HG03025 (cell line): ENCODE data around the gene SPG7.
"Not testable (repeated sequence)": the region's sequence is repeated elsewhere in the genome, so short reads cannot be mapped to it uniquely, and the experiment has no call there.

Experiments
- ATAC-seq: cut with Tn5 transposase; IDR thresholded peaks from one replicate; pipeline ENCODE4 v1.9.1; 2021; ENCODE audit warnings: mild to moderate bottlenecking, moderate library complexity; ENCODE audit not compliant: unreplicated experiment, low FRiP score

SPG7 gene

DNA sequence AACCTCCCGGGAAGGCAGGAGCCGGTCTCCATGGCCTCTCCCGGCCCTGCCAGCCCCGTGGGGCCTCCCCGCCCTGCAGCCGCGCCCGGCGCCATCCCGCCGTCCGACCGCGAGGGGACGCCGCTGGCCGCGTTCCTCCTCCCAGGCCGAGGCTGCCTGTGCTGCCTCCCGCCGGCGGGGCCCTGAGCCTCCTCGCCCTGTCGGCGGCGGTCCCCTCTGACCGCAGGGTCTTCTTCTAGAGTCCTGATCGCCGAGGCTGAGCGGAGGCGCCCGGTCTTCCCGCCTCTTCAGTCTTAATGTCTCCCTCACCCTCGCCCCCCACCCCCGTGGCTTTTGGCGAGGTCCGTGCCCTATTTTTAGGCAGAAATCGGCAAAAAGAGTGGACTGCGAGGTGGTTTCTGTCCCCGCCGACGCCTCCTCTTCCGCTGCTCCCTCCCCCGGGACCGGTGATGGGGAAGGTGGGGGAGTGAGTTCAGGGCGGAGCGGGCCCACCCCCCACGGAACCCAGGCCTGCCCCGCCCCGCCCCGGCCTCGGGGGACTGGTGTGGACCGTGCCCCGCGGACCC lies 66.6 kb downstream of the SPG7 start:
- ATAC-seq = no peak

DNA sequence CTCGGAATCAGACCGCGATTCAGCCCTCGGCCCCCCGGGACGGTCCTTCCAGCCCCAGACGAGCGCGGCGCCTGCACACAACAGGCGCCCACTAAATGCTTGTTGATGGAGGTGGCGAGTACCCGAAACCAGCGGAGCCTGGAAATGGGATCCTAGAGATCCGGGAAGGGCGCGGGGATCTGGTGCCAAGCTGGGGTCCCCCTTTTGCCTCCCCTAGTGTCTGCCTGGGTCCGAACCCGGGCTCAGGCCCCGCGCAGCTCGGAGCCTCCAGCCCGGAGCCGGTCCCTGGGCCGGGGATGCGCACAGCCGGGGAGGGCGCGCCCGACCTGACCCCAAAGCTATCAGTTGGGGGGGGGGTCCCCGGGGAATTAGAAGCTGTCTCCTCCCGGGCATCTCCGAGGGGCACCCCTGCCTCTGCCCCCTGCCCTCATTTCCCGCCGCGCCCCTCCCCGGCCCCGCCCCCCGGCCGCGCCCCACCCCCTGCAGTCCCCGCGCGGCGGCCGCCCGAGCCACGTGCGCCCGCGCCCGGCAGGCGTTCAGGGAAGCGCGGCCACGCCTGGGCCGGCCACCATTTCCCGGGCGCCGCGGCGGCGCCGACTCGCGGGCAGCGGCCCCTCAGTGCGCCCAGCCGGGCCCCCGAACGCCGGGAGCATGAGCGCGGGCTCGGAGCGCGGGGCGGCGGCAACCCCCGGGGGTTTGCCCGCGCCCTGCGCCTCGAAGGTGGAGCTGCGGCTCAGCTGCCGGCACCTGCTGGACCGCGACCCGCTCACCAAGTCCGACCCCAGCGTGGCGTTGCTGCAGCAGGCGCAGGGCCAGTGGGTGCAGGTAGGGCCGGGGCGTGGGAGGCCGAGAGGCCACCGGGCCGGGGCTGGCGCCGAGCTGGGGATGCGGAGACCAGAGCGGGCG lies 67.3 kb downstream of the SPG7 start, which contains the start of gene CPNE7:
CPNE7 (plus strand) TSS at position 512 of the 906 bp plus-strand sequence; CDS start at position 652, 140 bp downstream.
- no peak for ATAC-seq

DNA sequence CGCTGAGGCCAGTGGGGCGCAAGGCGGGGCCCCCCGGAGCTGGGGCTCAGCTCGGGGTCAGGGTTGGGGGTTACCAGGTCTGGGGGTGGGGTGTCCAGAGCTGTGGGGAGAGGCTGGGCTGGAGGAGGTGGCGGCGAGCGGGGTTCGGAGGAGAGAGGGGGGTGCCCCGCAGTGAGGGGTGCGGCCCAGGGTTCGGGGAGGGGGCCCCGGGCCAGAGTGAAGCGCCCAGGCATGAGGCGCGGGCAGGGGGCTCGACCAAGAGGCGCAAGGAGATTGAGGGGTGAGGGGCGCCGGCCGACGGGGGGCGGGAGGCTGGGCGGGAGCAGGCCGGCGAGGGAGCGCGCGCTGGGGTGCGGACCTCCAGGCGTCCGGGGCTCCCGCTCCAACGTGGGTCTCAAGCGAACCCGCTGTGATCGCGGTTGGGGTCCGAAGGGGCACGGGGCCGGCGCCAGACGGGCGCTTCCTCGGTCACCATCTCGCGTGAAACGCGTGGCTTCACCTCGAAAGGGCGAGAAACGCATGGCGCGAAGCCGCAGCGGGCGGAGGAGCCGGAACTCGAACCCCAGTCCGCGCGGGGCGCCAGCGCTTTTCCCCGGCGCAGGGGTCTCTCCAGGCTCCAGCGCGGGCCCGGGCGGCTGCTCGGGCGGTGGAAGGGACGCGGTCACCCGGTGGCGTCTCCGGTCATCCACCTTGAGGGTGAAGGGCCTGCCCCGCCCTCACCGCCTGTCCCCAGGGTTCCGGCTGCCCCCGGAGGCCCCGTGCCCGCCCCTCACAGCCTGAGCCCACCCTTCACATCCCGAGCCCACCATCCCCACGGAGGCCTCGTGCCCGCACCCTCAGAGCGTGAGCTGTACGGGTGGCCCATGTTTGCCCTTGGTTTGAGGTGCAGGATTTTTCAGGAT lies 68.2 kb downstream of the SPG7 start:
- no peak for ATAC-seq

DNA sequence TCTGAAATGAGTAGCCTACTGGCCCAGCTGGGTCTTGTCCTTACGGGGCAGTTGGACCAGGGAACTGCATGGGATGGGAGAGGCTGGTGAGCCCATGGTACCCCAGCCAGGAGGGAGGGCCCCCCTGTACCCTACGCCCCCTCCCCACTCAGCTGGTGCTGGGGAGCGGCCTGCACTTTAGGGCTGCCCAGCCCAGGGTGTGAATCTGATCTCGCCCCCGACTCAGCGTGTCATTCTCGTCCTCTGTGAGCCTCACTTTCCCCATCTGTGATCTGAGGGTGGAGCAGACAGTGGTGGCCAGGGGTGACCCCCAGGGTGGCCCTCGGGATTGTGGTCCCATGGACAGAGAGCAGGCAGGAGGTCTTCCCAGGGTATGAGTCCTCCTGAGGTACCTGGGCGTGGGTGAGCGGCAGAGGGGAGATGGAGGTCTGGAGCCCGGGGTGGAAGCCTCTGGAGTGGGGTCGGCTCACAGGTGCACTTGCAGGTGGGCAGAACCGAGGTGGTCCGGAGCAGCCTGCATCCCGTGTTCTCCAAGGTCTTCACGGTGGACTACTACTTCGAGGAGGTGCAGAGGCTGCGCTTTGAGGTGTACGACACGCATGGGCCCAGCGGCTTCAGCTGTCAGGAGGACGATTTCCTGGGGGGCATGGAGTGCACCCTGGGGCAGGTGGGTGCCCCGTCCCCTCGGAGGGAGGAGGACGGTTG lies 69.0 kb downstream of the SPG7 start:
- no peak for ATAC-seq

DNA sequence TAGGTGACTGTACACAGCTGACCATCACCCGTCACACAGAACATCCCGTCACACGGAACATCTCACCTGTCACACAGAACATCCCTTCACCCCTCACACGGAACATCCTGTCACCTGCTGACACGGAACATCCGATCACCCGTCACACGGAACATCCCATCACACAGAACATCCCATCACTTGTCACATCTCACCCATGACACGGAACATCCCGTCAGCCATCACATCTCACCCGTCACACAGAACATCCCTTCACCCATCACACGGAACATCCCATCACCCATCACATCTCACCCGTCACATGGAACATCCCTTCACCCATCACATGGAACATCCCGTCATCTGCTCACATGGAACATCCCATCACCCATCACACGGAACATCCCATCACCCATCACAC lies 71.1 kb downstream of the SPG7 start:
- no peak for ATAC-seq

DNA sequence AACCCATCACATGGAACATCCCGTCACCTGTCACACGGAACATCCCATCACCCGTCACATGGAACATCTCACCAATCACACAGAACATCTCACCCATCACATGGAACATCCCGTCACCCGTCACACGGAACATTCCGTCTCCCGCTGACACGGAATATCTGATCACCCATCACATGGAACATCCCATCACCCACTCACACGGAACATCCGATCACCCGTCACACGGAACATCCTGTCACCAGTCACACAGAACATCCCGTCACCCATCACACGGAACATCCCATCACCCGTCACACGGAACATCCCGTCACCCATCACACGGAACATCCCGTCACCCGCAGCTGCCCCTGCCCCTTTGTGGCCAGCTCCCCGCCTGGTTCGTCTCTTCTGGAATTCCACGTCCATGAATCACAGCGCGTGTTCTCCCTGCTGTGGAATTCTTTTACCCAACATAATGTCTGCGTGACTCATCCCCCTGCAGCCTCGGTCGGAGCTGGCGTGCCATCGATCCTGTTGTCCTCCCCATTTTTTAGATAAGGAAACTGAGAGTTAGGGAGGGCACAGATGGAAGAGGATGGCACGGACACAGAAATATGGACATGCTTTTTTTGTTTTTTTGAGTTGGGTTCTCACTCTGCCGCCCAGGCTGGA lies 73.0 kb downstream of the SPG7 start:
- no peak for ATAC-seq

DNA sequence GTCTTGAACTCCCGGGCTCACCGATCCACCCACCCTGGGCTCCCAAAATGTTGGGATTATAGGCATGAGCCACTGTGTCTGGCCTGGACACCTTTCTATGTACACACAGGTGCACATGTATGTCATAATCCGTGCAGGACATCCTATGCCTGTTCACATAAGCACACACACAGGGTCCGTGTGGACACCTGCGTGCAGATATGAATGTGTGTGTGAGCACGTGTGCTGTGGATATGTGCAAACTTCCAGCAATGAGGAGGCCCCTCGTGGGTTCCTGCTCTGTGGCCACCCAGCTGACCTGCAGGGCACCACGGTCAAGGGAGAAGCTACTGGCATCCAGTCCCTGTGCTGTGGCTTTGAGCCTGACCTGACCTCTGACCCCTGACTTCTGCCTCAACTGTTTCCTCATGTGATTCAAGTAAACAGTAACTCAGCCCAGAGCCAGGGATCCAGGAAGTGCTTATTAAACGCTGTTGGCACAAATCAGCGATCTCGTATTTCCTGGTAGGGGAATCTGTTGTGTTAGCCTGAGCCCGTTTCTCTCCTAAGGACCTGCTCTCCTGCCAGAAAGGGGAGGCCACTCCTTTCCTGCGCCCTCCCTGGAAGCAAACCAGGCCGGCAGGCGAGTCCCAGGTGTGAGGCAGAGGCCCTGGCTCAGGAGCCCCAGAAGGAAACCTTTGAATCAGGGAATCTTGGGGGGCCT lies 73.8 kb downstream of the SPG7 start:
- no peak for ATAC-seq

DNA sequence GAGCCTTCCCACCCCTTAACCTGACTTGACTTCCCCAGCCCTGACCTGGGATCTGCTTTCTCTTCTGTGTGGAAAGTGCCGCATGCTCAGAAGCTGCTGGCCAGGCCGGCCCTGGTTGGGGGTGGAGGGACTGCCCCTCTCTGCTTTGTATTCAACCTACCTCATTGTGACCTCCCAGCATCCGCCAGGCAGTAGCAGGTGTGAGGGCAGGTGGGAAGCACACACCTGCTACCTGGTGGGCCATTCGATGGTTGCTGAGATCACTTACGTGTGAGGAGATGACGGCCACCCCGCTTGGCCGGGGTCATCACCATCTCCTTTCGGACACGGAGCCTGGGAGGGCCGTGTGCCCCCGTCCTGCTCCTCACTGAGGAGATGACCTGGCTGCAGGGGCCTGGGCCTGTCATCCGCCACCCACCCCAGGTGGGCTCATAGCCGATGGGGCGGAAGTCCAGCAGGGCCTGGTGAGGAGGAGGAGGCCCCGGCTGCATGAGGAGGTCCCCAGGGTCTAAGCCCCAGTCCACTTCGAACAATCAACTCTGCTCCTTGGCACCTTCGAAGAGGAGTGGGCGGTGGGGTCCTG lies 74.5 kb downstream of the SPG7 start:
- ATAC-seq = no peak

DNA sequence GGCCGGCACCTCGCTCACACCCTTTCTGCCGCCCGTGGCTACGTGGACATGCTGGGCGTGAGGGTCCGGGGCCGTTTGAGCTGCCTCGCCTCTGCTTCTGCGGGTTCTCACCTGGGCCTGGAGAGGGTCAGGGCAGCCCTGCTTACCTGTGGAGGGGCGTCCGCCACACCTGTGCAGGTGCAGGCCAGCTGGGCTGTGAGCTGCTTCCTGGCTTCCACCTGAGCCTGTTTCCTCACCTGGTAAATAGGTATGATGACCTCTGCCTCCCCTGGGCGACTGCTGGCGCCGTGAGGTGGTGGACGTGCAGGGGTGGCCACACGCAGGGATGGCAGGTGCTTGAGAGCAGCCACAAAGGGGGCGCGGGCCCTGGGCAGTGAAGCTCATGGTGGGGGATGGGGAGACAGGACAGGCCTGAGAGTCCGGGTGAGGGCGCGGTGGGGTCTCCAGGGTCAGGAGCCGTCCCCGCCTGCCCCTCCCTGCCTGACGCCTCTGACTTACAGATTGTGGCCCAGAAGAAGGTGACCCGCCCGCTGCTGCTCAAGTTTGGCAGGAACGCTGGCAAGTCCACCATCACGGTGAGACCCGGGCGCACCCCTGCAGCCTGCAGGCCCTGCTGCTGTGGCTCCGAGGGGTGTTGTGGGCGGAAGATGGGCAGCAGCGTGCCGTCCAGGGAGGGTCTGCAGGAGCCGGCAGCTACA lies 75.1 kb downstream of the SPG7 start:
- no peak for ATAC-seq

DNA sequence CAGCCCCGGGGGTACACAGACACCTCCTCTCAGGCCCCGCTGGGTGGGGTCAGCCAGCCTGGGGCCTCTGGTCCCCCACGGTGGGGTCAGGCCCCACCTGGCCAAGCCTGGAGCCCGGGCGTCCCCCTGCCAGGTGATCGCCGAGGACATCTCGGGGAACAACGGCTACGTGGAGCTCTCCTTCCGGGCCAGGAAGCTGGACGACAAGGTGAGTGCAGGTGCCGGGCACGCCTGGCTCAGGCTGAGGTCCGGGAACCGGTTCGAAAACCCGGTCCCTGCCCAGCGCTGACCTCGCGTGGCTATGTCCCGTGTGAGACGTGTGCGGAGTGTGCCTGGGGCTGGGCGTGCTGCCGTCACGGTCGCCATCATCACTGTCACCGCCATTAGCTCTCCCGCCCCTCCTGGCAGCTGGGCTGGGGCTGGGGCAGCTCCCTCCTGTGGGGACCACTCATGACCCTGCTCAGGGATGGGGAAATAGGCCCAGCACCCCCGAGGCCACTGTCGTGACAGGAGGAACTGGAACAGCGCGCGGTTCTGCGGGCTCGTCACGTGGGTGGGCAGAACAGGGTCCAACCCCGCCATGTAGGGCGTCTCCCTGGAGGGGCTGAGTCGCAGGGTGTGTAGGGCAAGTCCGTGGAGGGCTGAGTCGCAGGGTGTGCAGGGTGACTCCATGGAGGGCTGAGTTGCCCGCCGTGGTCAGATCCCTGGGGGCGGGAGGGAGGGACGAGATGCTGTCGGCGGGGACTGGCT lies 75.9 kb downstream of the SPG7 start:
- no peak for ATAC-seq

DNA sequence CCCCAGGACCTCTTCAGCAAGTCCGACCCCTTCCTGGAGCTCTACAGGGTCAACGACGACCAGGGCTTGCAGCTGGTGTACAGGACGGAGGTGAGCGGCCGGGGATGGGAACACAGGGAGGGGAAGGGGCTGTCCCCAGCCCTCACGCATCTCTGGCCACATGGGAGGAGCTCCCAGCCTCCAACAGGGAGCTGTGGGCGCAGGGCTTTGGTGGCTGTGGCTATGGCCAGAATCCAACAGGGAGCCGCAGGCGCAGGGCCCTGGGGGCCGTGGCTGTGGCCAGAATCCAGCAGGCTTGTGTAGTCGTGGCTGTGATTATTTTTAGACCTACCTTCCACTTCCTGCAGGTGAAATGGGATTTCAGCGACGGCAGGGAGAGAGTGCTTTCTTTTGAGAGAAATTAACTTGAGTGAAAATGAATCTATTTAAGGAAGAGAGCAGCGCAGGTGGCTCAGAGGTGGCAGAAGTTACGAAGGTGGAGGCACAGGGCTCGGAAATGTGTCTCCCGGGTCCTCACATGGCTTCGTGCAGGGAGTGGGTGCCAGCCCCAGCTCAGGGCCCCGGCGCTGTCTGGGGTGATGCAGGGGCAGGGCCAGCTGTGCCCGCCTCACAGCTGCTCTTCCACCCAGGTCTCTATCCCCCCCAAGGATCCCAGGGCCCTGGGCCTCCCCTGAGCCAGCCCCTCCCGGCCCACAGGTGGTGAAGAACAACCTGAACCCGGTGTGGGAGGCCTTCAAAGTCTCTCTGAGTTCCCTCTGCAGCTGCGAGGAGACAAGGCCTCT lies 76.8 kb downstream of the SPG7 start:
- no peak for ATAC-seq

DNA sequence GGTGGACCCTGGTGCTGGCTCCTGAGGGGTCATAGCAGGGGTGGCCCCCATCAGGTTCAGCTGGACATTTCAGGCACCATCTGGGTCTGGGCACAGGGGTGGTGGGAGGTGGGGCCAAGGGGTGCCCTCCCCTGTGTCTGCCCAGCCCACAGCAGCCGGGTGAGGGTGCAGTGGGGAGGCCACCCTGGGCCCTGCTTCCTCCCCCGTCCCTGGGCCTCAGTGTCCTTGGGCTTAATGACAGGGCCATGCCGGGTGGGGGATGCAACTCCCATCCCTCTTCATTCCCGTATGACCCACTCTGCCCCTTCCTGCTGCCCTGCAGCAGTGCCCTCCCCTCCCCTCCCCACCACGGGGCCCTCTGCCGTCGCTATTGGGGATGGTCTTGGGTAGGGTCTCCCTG lies 78.0 kb downstream of the SPG7 start:
- ATAC-seq = no peak

DNA sequence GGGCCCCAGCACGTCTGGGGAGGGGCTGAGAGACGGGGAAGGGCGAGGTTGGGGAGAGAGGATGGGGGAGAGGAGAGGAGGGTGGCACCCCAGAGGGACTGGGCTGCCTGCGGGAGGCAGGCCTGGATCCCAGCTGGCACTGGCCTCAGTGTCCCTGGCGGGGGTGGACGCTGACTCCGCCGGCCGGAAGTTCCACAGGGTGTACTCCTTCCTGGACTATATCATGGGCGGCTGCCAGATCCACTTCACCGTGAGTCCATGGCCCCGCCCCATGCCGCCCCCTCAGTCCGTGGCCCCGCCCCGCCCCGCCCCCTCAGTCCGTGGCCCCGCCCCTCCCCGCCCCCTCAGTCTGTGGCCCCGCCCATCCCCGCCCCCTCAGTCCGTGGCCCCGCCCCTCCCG lies 78.7 kb downstream of the SPG7 start:
- no peak for ATAC-seq

DNA sequence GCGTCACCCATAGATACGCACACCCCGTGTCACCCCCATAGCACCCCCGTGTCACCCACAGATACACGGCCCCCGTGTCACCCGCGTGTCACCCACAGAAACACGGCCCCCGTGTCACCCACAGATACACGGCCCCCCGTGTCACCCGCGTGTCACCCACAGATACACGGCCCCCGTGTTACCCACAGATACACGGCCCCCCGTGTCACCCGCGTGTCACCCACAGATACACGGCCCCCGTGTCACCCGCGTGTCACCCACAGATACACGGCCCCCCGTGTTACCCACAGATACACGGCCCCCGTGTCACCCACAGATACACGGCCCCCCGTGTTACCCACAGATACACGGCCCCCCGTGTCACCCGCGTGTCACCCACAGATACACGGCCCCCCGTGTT lies 79.5 kb downstream of the SPG7 start:
- not testable (repeated sequence) for ATAC-seq

DNA sequence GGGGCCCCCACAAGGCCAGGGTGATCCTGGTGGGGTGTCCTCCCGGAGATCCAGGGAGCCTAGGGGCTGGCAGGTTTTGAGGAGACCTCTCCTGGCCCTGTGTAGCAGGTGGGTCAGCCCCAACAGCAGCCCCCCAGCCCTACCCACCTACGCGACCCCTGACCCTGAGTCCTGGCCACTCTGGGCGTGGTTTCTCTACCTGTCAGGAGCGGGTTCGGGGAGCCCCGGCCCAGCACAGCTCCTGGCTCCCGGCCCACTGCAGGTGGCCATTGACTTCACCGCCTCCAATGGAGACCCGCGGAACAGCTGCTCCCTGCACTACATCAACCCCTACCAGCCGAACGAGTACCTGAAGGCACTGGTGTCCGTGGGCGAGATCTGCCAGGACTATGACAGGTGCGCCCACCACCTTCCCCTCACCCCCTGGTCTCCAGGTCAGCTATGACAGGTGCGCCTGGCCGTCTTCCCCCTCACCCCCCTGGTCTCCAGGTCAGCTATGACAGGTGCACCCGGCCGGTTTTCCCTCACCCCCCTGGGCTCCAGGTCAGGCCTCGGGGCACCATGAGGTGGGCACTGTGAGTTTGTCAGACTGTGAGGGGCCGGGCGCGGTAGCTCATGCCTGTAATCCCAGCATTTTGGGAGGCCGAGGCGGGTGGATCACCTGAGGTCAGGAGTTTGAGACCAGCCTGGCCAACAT lies 80.4 kb downstream of the SPG7 start:
- no peak for ATAC-seq

DNA sequence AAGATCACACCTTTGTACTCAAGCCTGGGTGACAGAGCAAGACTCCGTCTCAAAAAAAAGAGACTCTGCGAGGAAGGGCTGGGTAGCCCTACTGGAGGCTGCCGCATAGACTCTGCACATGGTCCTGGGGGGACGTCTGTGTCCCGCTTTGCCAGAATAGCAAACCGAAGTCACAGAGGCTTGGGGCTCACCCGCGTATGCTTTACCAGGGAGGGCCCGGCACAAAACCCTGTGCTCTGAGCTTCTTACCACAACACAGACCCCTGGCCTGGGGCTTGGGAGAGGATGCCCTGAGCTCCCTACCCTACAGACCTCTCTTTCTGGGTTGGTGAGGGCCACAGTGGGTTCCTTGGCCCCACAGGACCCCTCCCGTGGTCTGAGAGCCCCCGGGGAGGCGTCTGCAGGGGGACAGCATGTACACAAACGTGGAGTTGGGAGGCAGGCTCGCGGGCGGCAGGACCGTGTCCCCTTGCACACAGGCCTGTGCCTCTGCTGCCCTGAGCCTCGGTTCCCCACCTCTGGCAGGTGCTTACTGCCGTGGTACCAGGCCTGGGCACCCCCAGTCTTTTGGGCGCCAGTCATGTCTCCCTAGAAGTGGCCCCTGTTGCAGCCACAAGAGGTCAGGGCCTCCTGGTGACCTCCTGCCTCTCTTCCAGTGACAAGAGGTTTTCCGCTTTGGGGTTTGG lies 81.2 kb downstream of the SPG7 start:
- ATAC-seq = no peak
